Sigmoid colon (tissue), 3 donors: ENCODE measurements around the gene LIMA1.

Experiments
- POLR2A ChIP-seq, 2 donors: fragments of 450-650 bp; IDR thresholded peaks; one replicate each; pipeline ENCODE4 v1.6.1; 2016; ENCODE audit warnings: antibody characterized with exemption in 2 of 2, mild to moderate bottlenecking in 2 of 2, moderate library complexity in 2 of 2
- TF ChIP-seq, protein P1 (sequence below), 4 experiments: fragments of 450-650 bp in 3 of 4; fragments of 200-600 bp in 1 of 4; IDR thresholded peaks; one replicate each; pipeline ENCODE4 v1.5.1; 2016 to 2019; ENCODE audit warnings: antibody characterized with exemption in 4 of 4, mild to moderate bottlenecking in 3 of 4, moderate library complexity in 2 of 4

GRCh38 chr12:50167049-50167828 is 116.1 kb downstream of the LIMA1 start, which contains the start of gene CERS5:
- TF ChIP-seq, protein P1, sequence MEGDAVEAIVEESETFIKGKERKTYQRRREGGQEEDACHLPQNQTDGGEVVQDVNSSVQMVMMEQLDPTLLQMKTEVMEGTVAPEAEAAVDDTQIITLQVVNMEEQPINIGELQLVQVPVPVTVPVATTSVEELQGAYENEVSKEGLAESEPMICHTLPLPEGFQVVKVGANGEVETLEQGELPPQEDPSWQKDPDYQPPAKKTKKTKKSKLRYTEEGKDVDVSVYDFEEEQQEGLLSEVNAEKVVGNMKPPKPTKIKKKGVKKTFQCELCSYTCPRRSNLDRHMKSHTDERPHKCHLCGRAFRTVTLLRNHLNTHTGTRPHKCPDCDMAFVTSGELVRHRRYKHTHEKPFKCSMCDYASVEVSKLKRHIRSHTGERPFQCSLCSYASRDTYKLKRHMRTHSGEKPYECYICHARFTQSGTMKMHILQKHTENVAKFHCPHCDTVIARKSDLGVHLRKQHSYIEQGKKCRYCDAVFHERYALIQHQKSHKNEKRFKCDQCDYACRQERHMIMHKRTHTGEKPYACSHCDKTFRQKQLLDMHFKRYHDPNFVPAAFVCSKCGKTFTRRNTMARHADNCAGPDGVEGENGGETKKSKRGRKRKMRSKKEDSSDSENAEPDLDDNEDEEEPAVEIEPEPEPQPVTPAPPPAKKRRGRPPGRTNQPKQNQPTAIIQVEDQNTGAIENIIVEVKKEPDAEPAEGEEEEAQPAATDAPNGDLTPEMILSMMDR (IDR thresholded peaks at IDR 0.05): peak in 2 of 4 experiments; percentile 9 to 21
- peak; percentile 35 to 62 for TF ChIP-seq POLR2A (IDR thresholded peaks at IDR 0.05)
